ENCODE results near the gene C19orf44.

Gene C19orf44

DNA sequence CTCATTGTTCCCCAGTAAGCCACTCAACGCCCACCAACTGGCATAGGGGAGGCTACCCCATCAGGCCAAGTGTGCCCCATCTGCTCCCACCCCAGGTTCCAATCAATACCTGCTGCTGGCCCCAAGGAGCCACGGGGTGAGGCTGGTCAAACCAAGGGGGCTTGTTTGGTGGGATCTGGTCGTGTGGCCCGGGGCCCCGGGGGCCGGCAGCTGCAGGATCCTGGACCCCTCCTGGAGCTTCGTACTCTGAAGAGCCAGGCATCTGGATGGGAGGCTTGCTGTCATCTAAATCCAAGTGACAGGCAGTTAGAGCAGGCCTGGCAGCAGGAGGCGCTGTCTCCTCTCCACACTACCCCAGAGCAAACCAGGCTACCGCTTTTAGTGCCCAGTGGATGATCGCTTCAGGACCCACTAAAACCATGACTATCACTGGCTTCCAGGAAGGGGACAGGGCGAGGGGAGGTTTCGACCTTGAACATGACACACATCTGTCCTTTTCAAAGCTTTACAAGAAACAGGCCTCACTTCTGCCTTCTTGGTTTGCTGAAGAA, 31.9 kb downstream of the C19orf44 start:
- TF ChIP-seq, protein P1, sequence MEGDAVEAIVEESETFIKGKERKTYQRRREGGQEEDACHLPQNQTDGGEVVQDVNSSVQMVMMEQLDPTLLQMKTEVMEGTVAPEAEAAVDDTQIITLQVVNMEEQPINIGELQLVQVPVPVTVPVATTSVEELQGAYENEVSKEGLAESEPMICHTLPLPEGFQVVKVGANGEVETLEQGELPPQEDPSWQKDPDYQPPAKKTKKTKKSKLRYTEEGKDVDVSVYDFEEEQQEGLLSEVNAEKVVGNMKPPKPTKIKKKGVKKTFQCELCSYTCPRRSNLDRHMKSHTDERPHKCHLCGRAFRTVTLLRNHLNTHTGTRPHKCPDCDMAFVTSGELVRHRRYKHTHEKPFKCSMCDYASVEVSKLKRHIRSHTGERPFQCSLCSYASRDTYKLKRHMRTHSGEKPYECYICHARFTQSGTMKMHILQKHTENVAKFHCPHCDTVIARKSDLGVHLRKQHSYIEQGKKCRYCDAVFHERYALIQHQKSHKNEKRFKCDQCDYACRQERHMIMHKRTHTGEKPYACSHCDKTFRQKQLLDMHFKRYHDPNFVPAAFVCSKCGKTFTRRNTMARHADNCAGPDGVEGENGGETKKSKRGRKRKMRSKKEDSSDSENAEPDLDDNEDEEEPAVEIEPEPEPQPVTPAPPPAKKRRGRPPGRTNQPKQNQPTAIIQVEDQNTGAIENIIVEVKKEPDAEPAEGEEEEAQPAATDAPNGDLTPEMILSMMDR (IDR thresholded peaks at IDR 0.05; ENCODE audit: low read depth, low read length), result peak; percentile 45
- no peak for DNase-seq (ENCODE audit: low read depth, low spot score)
- in situ Hi-C loops (cut with HindIII; ENCODE audit: low sequenced_read_pairs), result no loop called here
- no peak overlapping the region for H3K4me3 ChIP-seq (ENCODE audit: low read depth, low read length)

DNA sequence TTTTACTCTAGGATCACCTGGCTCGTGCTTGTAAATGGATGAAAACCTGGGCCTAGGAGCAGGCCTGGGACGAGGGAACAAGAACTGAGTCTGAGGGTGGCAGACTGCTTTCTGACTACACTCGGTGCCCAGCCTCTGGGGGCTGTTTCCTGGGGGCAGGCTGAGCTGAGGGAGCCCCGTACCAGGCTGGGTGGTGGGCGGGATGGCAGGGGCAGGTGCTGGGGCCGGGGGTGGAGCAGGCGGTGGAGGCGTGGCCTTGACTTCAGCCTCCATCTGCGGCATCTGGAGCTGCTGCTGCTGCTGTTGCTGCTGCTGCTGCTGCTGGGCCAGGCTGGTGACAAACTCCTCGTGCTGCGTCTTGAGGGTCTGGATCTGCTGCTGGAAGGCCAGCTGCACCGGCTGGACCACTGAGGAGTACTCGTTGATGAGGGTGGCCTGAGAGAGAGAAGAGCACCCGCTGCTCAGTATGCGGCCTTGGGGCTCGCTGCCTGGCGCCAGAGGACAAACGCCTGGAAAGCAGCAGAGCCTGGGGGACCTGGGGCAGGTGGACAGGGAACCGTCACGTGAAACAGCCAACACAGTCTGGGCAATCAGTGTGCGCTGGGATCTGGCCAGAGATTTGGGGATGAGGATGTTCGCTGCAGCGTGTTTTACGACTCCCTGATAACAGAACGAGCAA, 33.4 kb downstream of the C19orf44 start:
- no peak overlapping the region for H3K4me3 ChIP-seq (ENCODE audit: low read depth, low read length)
- TF ChIP-seq, protein P1 (IDR thresholded peaks at IDR 0.05; ENCODE audit: low read depth, low read length), result no peak
- in situ Hi-C loops (cut with HindIII; ENCODE audit: low sequenced_read_pairs), result no loop called here
- DNase-seq (ENCODE audit: low read depth, low spot score), result no peak

DNA sequence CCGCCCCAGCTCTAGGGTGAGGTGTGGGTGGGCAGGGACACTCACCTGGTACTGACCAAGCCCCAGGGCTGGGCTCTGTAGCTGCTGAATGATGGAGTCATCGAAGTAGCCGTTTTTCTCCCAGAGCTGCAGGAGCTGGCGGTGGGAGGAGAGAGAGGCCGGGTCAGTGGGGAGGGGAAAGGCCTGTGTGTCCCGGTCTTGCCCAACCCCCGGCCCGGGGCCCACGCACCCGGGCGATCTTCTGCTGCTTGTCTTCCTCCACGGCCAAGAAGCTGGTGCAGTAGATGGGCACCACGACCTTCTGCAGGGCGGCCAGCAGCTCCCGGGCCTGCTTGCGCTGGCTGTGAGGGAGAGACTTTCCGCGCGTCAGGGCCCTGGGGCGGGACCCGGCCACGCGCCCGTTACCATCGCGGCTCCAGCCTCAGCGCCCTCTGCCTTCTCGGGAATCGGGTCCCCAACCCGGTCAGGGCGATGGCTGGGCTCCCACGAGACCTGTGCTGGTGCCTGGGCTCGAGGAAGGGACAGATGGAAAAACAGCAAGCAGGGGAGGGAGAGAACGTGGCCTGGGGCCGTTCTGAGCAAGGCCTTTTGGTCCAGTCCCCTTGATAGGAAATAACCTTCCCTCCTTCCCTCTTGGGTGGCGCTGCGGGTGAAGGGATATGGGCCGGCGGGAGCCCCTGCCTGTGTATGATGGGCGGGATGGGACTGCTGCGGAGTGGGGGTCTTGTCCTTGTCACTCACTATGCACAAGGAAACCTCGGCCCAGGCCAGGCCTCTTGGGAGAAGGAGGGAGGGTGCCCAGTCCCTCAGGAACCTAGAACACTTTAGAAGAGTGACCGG, 34.6 kb downstream of the C19orf44 start:
- TF ChIP-seq, protein P1 (IDR thresholded peaks at IDR 0.05; ENCODE audit: low read depth, low read length), result no peak
- in situ Hi-C loops (cut with HindIII; ENCODE audit: low sequenced_read_pairs), result no loop called here
- H3K4me3 ChIP-seq (ENCODE audit: low read depth, low read length), result no peak overlapping the region
- no peak for DNase-seq (ENCODE audit: low read depth, low spot score)

DNA sequence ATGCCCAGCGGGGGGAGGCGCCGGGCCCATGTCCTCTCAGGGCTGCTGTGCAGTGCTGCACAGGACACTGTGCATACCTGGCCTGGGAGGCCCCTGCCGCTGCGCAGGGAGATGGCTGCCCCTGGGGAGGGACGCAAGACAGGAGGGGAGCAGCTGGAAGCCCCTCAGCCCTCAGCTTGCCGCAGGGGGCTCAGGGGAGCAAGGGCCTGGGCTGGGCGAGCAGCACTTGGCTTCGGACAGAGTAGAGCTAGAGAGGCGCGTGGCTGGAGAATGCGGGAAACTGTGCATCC, 35.1 kb downstream of the C19orf44 start:
- DNase-seq (ENCODE audit: low read depth, low spot score), result no peak
- in situ Hi-C loops (cut with HindIII; ENCODE audit: low sequenced_read_pairs), result no loop called here
- H3K4me3 ChIP-seq (ENCODE audit: low read depth, low read length), result no peak overlapping the region
- TF ChIP-seq, protein P1 (IDR thresholded peaks at IDR 0.05; ENCODE audit: low read depth, low read length), result no peak

DNA sequence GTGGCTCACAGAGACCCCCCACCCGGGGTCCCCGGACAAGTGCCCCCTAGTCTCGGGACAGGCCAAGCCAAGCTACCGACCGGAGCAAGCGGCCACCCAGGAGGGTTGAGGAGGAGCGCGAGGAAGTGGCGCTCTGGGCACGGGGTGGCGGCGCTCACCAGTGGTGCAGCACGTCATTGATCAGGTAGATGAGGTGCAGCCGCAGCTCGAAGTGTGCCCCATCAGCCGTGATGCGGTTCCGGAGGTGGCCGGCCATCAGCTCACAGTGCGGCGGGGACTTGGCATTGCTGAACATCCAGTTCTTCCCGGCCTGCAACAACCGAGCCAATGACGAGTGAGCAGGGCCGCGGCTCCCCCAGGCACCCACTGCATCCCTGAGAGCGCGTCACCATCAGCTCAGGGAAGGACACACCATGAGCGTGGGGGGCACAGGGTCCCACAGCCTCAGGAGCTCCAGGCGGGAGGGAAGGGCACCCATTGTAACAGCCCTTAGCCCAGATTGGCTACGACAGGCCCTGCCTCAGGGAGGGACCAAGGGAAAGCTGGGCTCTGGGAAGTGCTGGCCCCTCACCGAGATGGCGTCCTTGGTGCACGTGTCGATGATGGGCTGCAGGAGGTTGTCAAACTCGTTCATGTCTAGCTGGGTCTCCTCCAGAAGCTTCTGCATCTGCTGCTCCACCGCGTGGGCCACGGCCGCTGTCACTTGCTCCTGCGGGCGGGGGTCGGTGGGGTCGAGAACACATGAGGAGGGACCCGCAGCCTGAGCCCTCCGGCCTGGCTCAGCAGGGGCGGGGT, 36.4 kb downstream of the C19orf44 start:
- DNase-seq (ENCODE audit: low read depth, low spot score), result no peak
- H3K4me3 ChIP-seq (ENCODE audit: low read depth, low read length), result no peak overlapping the region
- TF ChIP-seq, protein P1 (IDR thresholded peaks at IDR 0.05; ENCODE audit: low read depth, low read length), result no peak

DNA sequence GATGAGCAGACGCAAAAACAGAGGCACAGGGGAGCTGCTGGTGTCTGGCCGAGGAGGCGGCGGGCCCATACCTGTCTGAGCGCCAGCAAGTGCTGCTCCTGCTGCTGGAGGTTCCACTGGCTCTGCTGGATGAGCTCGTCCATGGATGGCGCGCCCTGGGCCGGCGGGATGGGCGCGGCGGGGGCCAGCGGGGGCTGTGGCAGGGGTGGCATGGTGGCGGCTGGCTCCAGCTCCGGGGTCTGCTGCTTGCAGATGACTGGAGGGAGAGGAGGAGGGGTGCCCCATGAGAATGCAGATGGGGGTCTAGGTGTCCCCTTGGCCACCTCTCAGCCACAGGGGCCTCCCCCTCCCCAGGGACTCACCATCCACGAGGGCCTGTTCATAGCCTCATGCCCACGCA, 39.2 kb downstream of the C19orf44 start:
- no peak for DNase-seq (ENCODE audit: low read depth, low spot score)
- TF ChIP-seq, protein P1 (IDR thresholded peaks at IDR 0.05; ENCODE audit: low read depth, low read length), result no peak
- in situ Hi-C loops (cut with HindIII; ENCODE audit: low sequenced_read_pairs), result no loop called here
- H3K4me3 ChIP-seq (ENCODE audit: low read depth, low read length), result no peak overlapping the region

More for the DNA sequence above, 36.4 kb downstream of the C19orf44 start:
- in situ Hi-C loops (cut with HindIII; ENCODE audit: low sequenced_read_pairs), result no loop called here

All from astrocyte of the spinal cord (primary cell).